Measurements from ENCODE around the gene XPO5.
A peak's percentile ranks its signal among the peaks of the same experiment; 100 is the strongest.
"Not testable (repeated sequence)": the region's sequence is repeated elsewhere in the genome, so short reads cannot be mapped to it uniquely, and the experiment has no call there.

Gene XPO5

GRCh38 chr6:43609402-43609801 lies 33.6 kb upstream of the XPO5 start:
- peaks cover 38% of the 10 kb centered on the region for H3K36me3 Mint-ChIP-seq (ENCODE audit: insufficient read depth)
- DNase-seq (ENCODE audit: low spot score in 2 of 2) (no peak), ATAC-seq (replicated peaks; ENCODE audit: extremely low read depth, poor library complexity, severe bottlenecking) (no peak)
- H3K4me3 Mint-ChIP-seq: no peak overlapping the region
- H3K27me3 Mint-ChIP-seq: no peaks in the 10 kb centered on the region
- H3K27ac Mint-ChIP-seq (ENCODE audit: low read depth): no peak overlapping the region
- no peaks in the 10 kb centered on the region for H3K9me3 Mint-ChIP-seq
- H3K4me1 Mint-ChIP-seq: peaks cover 5% of the 10 kb centered on the region

- Mint-ChIP-seq H3K4me1 (peaks cover 5% of the 10 kb centered on the region), H3K27ac (ENCODE audit: low read depth) (no peak overlapping the region), H3K36me3 (ENCODE audit: insufficient read depth) (peaks cover 41% of the 10 kb centered on the region), H3K4me3 (no peak overlapping the region), H3K9me3 (no peaks in the 10 kb centered on the region), H3K27me3 (no peaks in the 10 kb centered on the region)
- no peak for ATAC-seq (replicated peaks; ENCODE audit: extremely low read depth, poor library complexity, severe bottlenecking)
- DNase-seq (ENCODE audit: low spot score in 2 of 2): no peak
Measured at GRCh38 chr6:43608807-43609206, 33.0 kb upstream of the XPO5 start.

- ATAC-seq (replicated peaks; ENCODE audit: extremely low read depth, poor library complexity, severe bottlenecking): no peak
- peak overlapping the region; percentile 15 for H3K27ac Mint-ChIP-seq (ENCODE audit: low read depth)
Measured at GRCh38 chr6:43608310-43608763, 32.5 kb upstream of the XPO5 start.

GRCh38 chr6:43606019-43606418 lies 30.2 kb upstream of the XPO5 start:
- Mint-ChIP-seq H3K9me3 (no peaks in the 10 kb centered on the region), H3K27ac (ENCODE audit: low read depth) (no peak overlapping the region)
- no peak for ATAC-seq (replicated peaks; ENCODE audit: extremely low read depth, poor library complexity, severe bottlenecking)

More at GRCh38 chr6:43608310-43608763, 32.5 kb upstream of the XPO5 start:
- H3K4me3 Mint-ChIP-seq: no peak overlapping the region
- no peaks in the 10 kb centered on the region for H3K9me3 Mint-ChIP-seq
- peaks cover 5% of the 10 kb centered on the region for H3K4me1 Mint-ChIP-seq
- H3K27me3 Mint-ChIP-seq: no peaks in the 10 kb centered on the region
- peak; percentile 24 to 42 for DNase-seq (ENCODE audit: low spot score in 2 of 2)
- peaks cover 38% of the 10 kb centered on the region for H3K36me3 Mint-ChIP-seq (ENCODE audit: insufficient read depth)

GRCh38 chr6:43604174-43604573 lies 28.3 kb upstream of the XPO5 start:
- Mint-ChIP-seq H3K36me3 (ENCODE audit: insufficient read depth) (peaks cover 53% of the 10 kb centered on the region), H3K4me1 (peaks cover 5% of the 10 kb centered on the region), H3K27me3 (no peaks in the 10 kb centered on the region), H3K4me3 (no peak overlapping the region), H3K9me3 (no peaks in the 10 kb centered on the region), H3K27ac (ENCODE audit: low read depth) (no peak overlapping the region)
- DNase-seq (ENCODE audit: low spot score in 2 of 2): no peak
- ATAC-seq (replicated peaks; ENCODE audit: extremely low read depth, poor library complexity, severe bottlenecking): no peak

More at GRCh38 chr6:43606019-43606418, 30.2 kb upstream of the XPO5 start:
- H3K4me1 Mint-ChIP-seq: peaks cover 5% of the 10 kb centered on the region
- peaks cover 49% of the 10 kb centered on the region for H3K36me3 Mint-ChIP-seq (ENCODE audit: insufficient read depth)
- no peak overlapping the region for H3K4me3 Mint-ChIP-seq
- no peaks in the 10 kb centered on the region for H3K27me3 Mint-ChIP-seq
- no peak for DNase-seq (ENCODE audit: low spot score in 2 of 2)

GRCh38 chr6:43600595-43600994 lies 24.8 kb upstream of the XPO5 start:
- no peaks in the 10 kb centered on the region for H3K4me1 Mint-ChIP-seq
- DNase-seq (ENCODE audit: low spot score in 2 of 2) (no peak), ATAC-seq (replicated peaks; ENCODE audit: extremely low read depth, poor library complexity, severe bottlenecking) (no peak)
- H3K27me3 Mint-ChIP-seq: no peaks in the 10 kb centered on the region
- no peaks in the 10 kb centered on the region for H3K9me3 Mint-ChIP-seq
- no peak overlapping the region for H3K27ac Mint-ChIP-seq (ENCODE audit: low read depth)
- no peak overlapping the region for H3K4me3 Mint-ChIP-seq
- H3K36me3 Mint-ChIP-seq (ENCODE audit: insufficient read depth): peaks cover 53% of the 10 kb centered on the region

- H3K4me3 Mint-ChIP-seq: no peak overlapping the region
- no peak overlapping the region for H3K27ac Mint-ChIP-seq (ENCODE audit: low read depth)
- no peak for DNase-seq (ENCODE audit: low spot score in 2 of 2)
- H3K27me3 Mint-ChIP-seq: no peaks in the 10 kb centered on the region
- peaks cover 24% of the 10 kb centered on the region for H3K36me3 Mint-ChIP-seq (ENCODE audit: insufficient read depth)
- no peaks in the 10 kb centered on the region for H3K9me3 Mint-ChIP-seq
- no peak for ATAC-seq (replicated peaks; ENCODE audit: extremely low read depth, poor library complexity, severe bottlenecking)
- no peaks in the 10 kb centered on the region for H3K4me1 Mint-ChIP-seq
Measured at GRCh38 chr6:43593938-43594337, 18.1 kb upstream of the XPO5 start.

- H3K27me3 Mint-ChIP-seq; H3K4me1 Mint-ChIP-seq; H3K27ac Mint-ChIP-seq (ENCODE audit: low read depth); ATAC-seq (replicated peaks; ENCODE audit: extremely low read depth, poor library complexity, severe bottlenecking); H3K4me3 Mint-ChIP-seq; H3K9me3 Mint-ChIP-seq; DNase-seq (ENCODE audit: low spot score in 2 of 2): not testable (repeated sequence)
- peaks cover 23% of the 10 kb centered on the region for H3K36me3 Mint-ChIP-seq (ENCODE audit: insufficient read depth)
Measured at GRCh38 chr6:43589564-43589963, 13.7 kb upstream of the XPO5 start.

- DNase-seq (ENCODE audit: low spot score in 2 of 2): no peak
- Mint-ChIP-seq H3K4me3 (no peak overlapping the region), H3K36me3 (ENCODE audit: insufficient read depth) (peaks cover 30% of the 10 kb centered on the region), H3K27me3 (no peaks in the 10 kb centered on the region), H3K9me3 (no peaks in the 10 kb centered on the region), H3K4me1 (peaks cover 14% of the 10 kb centered on the region), H3K27ac (ENCODE audit: low read depth) (peak overlapping the region; percentile 56)
- ATAC-seq (replicated peaks; ENCODE audit: extremely low read depth, poor library complexity, severe bottlenecking): no peak
Measured at GRCh38 chr6:43588194-43588593, 12.4 kb upstream of the XPO5 start.

GRCh38 chr6:43584892-43585570 lies 9.2 kb upstream of the XPO5 start:
- no peak for DNase-seq (ENCODE audit: low spot score in 2 of 2)
- H3K4me1 Mint-ChIP-seq: peaks cover 14% of the 10 kb centered on the region
- no peaks in the 10 kb centered on the region for H3K9me3 Mint-ChIP-seq
- H3K4me3 Mint-ChIP-seq: peak overlapping the region; percentile 48
- H3K27me3 Mint-ChIP-seq: no peaks in the 10 kb centered on the region
- H3K36me3 Mint-ChIP-seq (ENCODE audit: insufficient read depth): peaks cover 36% of the 10 kb centered on the region
- H3K27ac Mint-ChIP-seq (ENCODE audit: low read depth): peak overlapping the region; percentile 87
- ATAC-seq (replicated peaks; ENCODE audit: extremely low read depth, poor library complexity, severe bottlenecking): peak; percentile 68

- DNase-seq (ENCODE audit: low spot score in 2 of 2) (no peak), ATAC-seq (replicated peaks; ENCODE audit: extremely low read depth, poor library complexity, severe bottlenecking) (no peak)
- H3K4me1 Mint-ChIP-seq: peaks cover 20% of the 10 kb centered on the region
- no peaks in the 10 kb centered on the region for H3K27me3 Mint-ChIP-seq
- H3K4me3 Mint-ChIP-seq: no peak overlapping the region
- no peak overlapping the region for H3K27ac Mint-ChIP-seq (ENCODE audit: low read depth)
- peaks cover 28% of the 10 kb centered on the region for H3K36me3 Mint-ChIP-seq (ENCODE audit: insufficient read depth)
- H3K9me3 Mint-ChIP-seq: no peaks in the 10 kb centered on the region
Measured at GRCh38 chr6:43582911-43583310, 7.1 kb upstream of the XPO5 start.

- no peak overlapping the region for H3K27ac Mint-ChIP-seq (ENCODE audit: low read depth)
- H3K36me3 Mint-ChIP-seq (ENCODE audit: insufficient read depth): peaks cover 27% of the 10 kb centered on the region
- DNase-seq (ENCODE audit: low spot score in 2 of 2): no peak
Measured at GRCh38 chr6:43579171-43579570, 3.3 kb upstream of the XPO5 start.

GRCh38 chr6:43578748-43579147 lies 2.9 kb upstream of the XPO5 start:
- peaks cover 27% of the 10 kb centered on the region for H3K36me3 Mint-ChIP-seq (ENCODE audit: insufficient read depth)

More at GRCh38 chr6:43579171-43579570, 3.3 kb upstream of the XPO5 start:
- no peaks in the 10 kb centered on the region for H3K9me3 Mint-ChIP-seq
- H3K27me3 Mint-ChIP-seq: no peaks in the 10 kb centered on the region
- ATAC-seq (replicated peaks; ENCODE audit: extremely low read depth, poor library complexity, severe bottlenecking): no peak
- H3K4me1 Mint-ChIP-seq: peaks cover 28% of the 10 kb centered on the region
- H3K4me3 Mint-ChIP-seq: no peak overlapping the region

More at GRCh38 chr6:43578748-43579147, 2.9 kb upstream of the XPO5 start:
- H3K27me3 Mint-ChIP-seq: no peaks in the 10 kb centered on the region
- peaks cover 28% of the 10 kb centered on the region for H3K4me1 Mint-ChIP-seq
- no peak overlapping the region for H3K27ac Mint-ChIP-seq (ENCODE audit: low read depth)
- no peak for ATAC-seq (replicated peaks; ENCODE audit: extremely low read depth, poor library complexity, severe bottlenecking)
- H3K9me3 Mint-ChIP-seq: no peaks in the 10 kb centered on the region
- DNase-seq (ENCODE audit: low spot score in 2 of 2): no peak
- no peak overlapping the region for H3K4me3 Mint-ChIP-seq
